ENCODE results near the gene ZNF652. TPM values are rescaled to one million over a fixed set of nuclear protein-coding genes. Genes with fewer than 3 reads are reported as not detected.
A peak's percentile ranks its signal among the peaks of the same experiment; 100 is the strongest.

ZNF652 gene
- total and polyA plus RNA-seq, 2 experiments from 2014 or later: 36.2 to 54.5 TPM

DNA sequence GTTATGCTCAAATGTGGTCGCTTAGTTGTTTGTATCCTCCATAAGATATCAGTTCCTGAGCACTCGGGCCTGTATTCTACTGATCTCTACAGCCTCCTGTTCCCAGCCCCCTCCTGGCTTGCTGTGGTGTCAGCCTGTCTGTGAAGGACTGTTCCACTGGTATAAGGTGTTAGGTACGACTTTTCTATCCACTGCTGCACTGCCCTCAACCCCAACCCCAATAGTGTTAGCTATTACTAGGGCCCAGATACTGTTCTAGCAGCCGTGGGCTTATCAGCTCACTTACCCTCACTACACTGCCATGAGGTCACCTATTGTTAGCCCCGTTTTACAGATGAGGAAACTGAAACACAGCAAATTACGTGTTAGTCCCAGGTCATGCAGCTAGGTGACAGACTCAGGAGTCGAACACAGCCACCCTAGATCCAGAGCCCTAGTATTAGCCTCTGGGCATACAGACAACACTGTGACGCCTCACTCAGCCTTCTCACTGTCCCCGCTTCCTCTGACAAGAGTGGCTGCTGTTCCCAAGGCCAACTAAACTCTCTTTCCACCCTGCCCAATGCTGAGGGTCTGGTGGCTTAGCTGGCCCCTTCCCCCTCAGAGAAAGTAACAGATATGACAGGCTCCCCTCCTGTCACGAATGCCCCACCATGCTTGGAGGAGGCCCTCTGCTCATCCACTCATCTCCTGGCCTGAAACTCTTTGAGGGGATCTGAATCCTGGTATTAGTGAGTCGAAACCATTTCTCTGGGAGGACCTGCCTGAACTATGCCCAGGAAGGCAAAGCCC is 25.6 kb upstream of the ZNF652 start:
- Mint-ChIP-seq H3K4me3 (no peak overlapping the region), H3K36me3 (ENCODE audit: low read depth) (no peaks in the 10 kb centered on the region)

More for the DNA sequence above, 25.6 kb upstream of the ZNF652 start:
- H3F3A ChIP-seq (replicated peaks; ENCODE audit: low read depth): no peaks in the 10 kb centered on the region
- H3K27ac ChIP-seq (ENCODE audit: low read depth): no peak overlapping the region
- peaks cover 12% of the 10 kb centered on the region for H3K27me3 Mint-ChIP-seq (ENCODE audit: insufficient read depth, low read depth, poor library complexity)
- no peaks in the 10 kb centered on the region for H3K27me3 ChIP-seq (ENCODE audit: insufficient read depth)
- H3K79me2 ChIP-seq (replicated peaks; ENCODE audit: insufficient read depth): no peaks in the 10 kb centered on the region
- ATAC-seq (no peak), DNase-seq (ENCODE audit: low spot score) (no peak)
- H3K4me1 ChIP-seq (ENCODE audit: insufficient read depth): no peaks in the 10 kb centered on the region
- no peak for TF ChIP-seq ETS1 (IDR thresholded peaks at IDR 0.05)
- TF ChIP-seq POLR2AphosphoS5 (IDR thresholded peaks at IDR 0.05; ENCODE audit: low read depth): no peak
- TF ChIP-seq CREB1 (CRISPR knock-in tag; IDR thresholded peaks at IDR 0.05; ENCODE audit: low read depth): no peak
- no peak for TF ChIP-seq EZH2 (IDR thresholded peaks at IDR 0.05; ENCODE audit: low read depth, unreplicated experiment)
- no peak for TF ChIP-seq EZH2phosphoT487 (IDR thresholded peaks at IDR 0.05; ENCODE audit: unreplicated experiment)
- no peak for TF ChIP-seq REST (IDR thresholded peaks at IDR 0.05; ENCODE audit: unreplicated experiment)
- TF ChIP-seq STAT1 (IDR thresholded peaks at IDR 0.05; ENCODE audit: unreplicated experiment): no peak
- TF ChIP-seq, protein P1, sequence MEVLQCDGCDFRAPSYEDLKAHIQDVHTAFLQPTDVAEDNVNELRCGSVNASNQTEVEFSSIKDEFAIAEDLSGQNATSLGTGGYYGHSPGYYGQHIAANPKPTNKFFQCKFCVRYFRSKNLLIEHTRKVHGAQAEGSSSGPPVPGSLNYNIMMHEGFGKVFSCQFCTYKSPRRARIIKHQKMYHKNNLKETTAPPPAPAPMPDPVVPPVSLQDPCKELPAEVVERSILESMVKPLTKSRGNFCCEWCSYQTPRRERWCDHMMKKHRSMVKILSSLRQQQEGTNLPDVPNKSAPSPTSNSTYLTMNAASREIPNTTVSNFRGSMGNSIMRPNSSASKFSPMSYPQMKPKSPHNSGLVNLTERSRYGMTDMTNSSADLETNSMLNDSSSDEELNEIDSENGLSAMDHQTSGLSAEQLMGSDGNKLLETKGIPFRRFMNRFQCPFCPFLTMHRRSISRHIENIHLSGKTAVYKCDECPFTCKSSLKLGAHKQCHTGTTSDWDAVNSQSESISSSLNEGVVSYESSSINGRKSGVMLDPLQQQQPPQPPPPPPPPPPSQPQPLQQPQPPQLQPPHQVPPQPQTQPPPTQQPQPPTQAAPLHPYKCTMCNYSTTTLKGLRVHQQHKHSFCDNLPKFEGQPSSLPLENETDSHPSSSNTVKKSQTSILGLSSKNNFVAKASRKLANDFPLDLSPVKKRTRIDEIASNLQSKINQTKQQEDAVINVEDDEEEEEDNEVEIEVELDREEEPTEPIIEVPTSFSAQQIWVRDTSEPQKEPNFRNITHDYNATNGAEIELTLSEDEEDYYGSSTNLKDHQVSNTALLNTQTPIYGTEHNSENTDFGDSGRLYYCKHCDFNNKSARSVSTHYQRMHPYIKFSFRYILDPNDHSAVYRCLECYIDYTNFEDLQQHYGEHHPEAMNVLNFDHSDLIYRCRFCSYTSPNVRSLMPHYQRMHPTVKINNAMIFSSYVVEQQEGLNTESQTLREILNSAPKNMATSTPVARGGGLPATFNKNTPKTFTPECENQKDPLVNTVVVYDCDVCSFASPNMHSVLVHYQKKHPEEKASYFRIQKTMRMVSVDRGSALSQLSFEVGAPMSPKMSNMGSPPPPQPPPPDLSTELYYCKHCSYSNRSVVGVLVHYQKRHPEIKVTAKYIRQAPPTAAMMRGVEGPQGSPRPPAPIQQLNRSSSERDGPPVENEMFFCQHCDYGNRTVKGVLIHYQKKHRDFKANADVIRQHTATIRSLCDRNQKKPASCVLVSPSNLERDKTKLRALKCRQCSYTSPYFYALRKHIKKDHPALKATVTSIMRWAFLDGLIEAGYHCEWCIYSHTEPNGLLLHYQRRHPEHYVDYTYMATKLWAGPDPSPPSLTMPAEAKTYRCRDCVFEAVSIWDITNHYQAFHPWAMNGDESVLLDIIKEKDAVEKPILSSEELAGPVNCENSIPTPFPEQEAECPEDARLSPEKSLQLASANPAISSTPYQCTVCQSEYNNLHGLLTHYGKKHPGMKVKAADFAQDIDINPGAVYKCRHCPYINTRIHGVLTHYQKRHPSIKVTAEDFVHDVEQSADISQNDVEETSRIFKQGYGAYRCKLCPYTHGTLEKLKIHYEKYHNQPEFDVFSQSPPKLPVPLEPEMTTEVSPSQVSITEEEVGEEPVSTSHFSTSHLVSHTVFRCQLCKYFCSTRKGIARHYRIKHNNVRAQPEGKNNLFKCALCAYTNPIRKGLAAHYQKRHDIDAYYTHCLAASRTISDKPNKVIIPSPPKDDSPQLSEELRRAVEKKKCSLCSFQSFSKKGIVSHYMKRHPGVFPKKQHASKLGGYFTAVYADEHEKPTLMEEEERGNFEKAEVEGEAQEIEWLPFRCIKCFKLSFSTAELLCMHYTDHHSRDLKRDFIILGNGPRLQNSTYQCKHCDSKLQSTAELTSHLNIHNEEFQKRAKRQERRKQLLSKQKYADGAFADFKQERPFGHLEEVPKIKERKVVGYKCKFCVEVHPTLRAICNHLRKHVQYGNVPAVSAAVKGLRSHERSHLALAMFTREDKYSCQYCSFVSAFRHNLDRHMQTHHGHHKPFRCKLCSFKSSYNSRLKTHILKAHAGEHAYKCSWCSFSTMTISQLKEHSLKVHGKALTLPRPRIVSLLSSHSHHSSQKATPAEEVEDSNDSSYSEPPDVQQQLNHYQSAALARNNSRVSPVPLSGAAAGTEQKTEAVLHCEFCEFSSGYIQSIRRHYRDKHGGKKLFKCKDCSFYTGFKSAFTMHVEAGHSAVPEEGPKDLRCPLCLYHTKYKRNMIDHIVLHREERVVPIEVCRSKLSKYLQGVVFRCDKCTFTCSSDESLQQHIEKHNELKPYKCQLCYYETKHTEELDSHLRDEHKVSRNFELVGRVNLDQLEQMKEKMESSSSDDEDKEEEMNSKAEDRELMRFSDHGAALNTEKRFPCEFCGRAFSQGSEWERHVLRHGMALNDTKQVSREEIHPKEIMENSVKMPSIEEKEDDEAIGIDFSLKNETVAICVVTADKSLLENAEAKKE (CRISPR knock-in tag; IDR thresholded peaks at IDR 0.05): no peak
- TF ChIP-seq JUNB (IDR thresholded peaks at IDR 0.05; ENCODE audit: unreplicated experiment): no peak
- no peak for TF ChIP-seq ZNF331 (CRISPR knock-in tag; IDR thresholded peaks at IDR 0.05; ENCODE audit: low read depth)
- TF ChIP-seq, protein P2, sequence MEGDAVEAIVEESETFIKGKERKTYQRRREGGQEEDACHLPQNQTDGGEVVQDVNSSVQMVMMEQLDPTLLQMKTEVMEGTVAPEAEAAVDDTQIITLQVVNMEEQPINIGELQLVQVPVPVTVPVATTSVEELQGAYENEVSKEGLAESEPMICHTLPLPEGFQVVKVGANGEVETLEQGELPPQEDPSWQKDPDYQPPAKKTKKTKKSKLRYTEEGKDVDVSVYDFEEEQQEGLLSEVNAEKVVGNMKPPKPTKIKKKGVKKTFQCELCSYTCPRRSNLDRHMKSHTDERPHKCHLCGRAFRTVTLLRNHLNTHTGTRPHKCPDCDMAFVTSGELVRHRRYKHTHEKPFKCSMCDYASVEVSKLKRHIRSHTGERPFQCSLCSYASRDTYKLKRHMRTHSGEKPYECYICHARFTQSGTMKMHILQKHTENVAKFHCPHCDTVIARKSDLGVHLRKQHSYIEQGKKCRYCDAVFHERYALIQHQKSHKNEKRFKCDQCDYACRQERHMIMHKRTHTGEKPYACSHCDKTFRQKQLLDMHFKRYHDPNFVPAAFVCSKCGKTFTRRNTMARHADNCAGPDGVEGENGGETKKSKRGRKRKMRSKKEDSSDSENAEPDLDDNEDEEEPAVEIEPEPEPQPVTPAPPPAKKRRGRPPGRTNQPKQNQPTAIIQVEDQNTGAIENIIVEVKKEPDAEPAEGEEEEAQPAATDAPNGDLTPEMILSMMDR (conservative IDR thresholded peaks at IDR 0.05; ENCODE audit: low read depth in 2 of 2): no peak
- TF ChIP-seq ZNF114 (CRISPR knock-in tag; IDR thresholded peaks at IDR 0.05): no peak
- no peak for TF ChIP-seq NANOG (IDR thresholded peaks at IDR 0.05; ENCODE audit: borderline replicate concordance)
- no peaks in the 10 kb centered on the region for H3K9me3 Mint-ChIP-seq
- H3K4me2 ChIP-seq: no peak overlapping the region
- no peaks in the 10 kb centered on the region for H4K20me1 ChIP-seq (replicated peaks; ENCODE audit: insufficient read depth)
- no peaks in the 10 kb centered on the region for H3K9me2 ChIP-seq (ENCODE audit: insufficient read depth)
- H3K36me3 ChIP-seq (ENCODE audit: insufficient read depth): no peaks in the 10 kb centered on the region
- H3K4me3 ChIP-seq: no peak overlapping the region
- peaks cover 2% of the 10 kb centered on the region; the same call in 2 of the 3 replicates for H3K4me1 Mint-ChIP-seq
- H3K27ac Mint-ChIP-seq: no peak overlapping the region
- H2AFZ ChIP-seq: peak overlapping the region; percentile 23; the same call in 1 of the 2 replicates

All from GM23338 (cell line).